Measurements from ENCODE around the gene TMEM156. TPM values are rescaled to one million over a fixed set of nuclear protein-coding genes. Genes with fewer than 3 reads are reported as not detected.

Gene TMEM156
- polyA plus RNA-seq, 1 donor (not counting 4 experiments of a cell fraction or from before 2014, with no cell fraction given) = 0.68 TPM

- H3K9me3 ChIP-seq (ENCODE audit: control insufficient read depth, low read depth, low read length) = no peaks in the 10 kb centered on the region
- no peaks in the 10 kb centered on the region for H3K27me3 ChIP-seq (ENCODE audit: control insufficient read depth, extremely low read depth, insufficient read depth, low read length)
- DNase-seq (ENCODE audit: low read depth, low spot score) (no peak), FAIRE-seq (no peak)
- H2AFZ ChIP-seq (ENCODE audit: control insufficient read depth, low read length) = peak overlapping the region; percentile 38
- H4K20me1 ChIP-seq (ENCODE audit: control insufficient read depth, extremely low read depth, insufficient read depth, low read length) = no peaks in the 10 kb centered on the region
- no peaks in the 10 kb centered on the region for H3K36me3 ChIP-seq (ENCODE audit: control insufficient read depth in 2 of 2, extremely low read depth in 1 of 2, insufficient read depth in 2 of 2, low read length in 2 of 2)
- H3K4me2 ChIP-seq (ENCODE audit: control insufficient read depth, extremely low read depth, insufficient read depth, low read depth, low read length) = peak overlapping the region; percentile 67
- dilution Hi-C loops (cut with MboI; ENCODE audit: extremely low pct_ligation_motif_present, low sequenced_read_pairs) = no loop called here
- peaks cover 32% of the 10 kb centered on the region for H3K4me1 ChIP-seq (ENCODE audit: control insufficient read depth, extremely low read depth, insufficient read depth, low read length)
- TF ChIP-seq CTCF (optimal IDR thresholded peaks at IDR 0.05 in 1 of 3, IDR thresholded peaks at IDR 0.05 in 1 of 3, conservative IDR thresholded peaks at IDR 0.05 in 1 of 3; ENCODE audit: extremely low read depth in 1 of 3, insufficient read depth in 2 of 3, low read length in 3 of 3) = no peak
- H3K9ac ChIP-seq (ENCODE audit: control insufficient read depth, extremely low read depth, insufficient read depth, low read length) = peak overlapping the region; percentile 66
- peak overlapping the region; percentile 77 for H3K27ac ChIP-seq (ENCODE audit: control insufficient read depth, insufficient read depth, low read length)
- no peaks in the 10 kb centered on the region for H3K9me1 ChIP-seq (ENCODE audit: control insufficient read depth, extremely low read depth, insufficient read depth, low read length)
- no peaks in the 10 kb centered on the region for H3K79me2 ChIP-seq (ENCODE audit: control insufficient read depth, insufficient read depth, low read length)
- H3K4me3 ChIP-seq (ENCODE audit: control insufficient read depth in 2 of 3, extremely low read depth in 1 of 3, insufficient read depth in 2 of 3, low read depth in 1 of 3, low read length in 3 of 3) = no peak overlapping the region
Measured at GRCh38 chr4:39037941-39038340, 5.7 kb upstream of the TMEM156 start.

GRCh38 chr4:39037491-39037825 is 5.2 kb upstream of the TMEM156 start:
- Histone ChIP-seq H3K27me3 (ENCODE audit: control insufficient read depth, extremely low read depth, insufficient read depth, low read length) (no peaks in the 10 kb centered on the region), H3K27ac (ENCODE audit: control insufficient read depth, insufficient read depth, low read length) (peak overlapping the region; percentile 77), H4K20me1 (ENCODE audit: control insufficient read depth, extremely low read depth, insufficient read depth, low read length) (no peaks in the 10 kb centered on the region), H3K9ac (ENCODE audit: control insufficient read depth, extremely low read depth, insufficient read depth, low read length) (peak overlapping the region; percentile 66), H3K79me2 (ENCODE audit: control insufficient read depth, insufficient read depth, low read length) (no peaks in the 10 kb centered on the region), H3K4me3 (ENCODE audit: control insufficient read depth in 2 of 3, extremely low read depth in 1 of 3, insufficient read depth in 2 of 3, low read depth in 1 of 3, low read length in 3 of 3) (no peak overlapping the region), H2AFZ (ENCODE audit: control insufficient read depth, low read length) (peak overlapping the region; percentile 11), H3K9me1 (ENCODE audit: control insufficient read depth, extremely low read depth, insufficient read depth, low read length) (no peaks in the 10 kb centered on the region), H3K4me1 (ENCODE audit: control insufficient read depth, extremely low read depth, insufficient read depth, low read length) (peaks cover 37% of the 10 kb centered on the region), H3K4me2 (ENCODE audit: control insufficient read depth, extremely low read depth, insufficient read depth, low read depth, low read length) (peak overlapping the region; percentile 67), H3K36me3 (ENCODE audit: control insufficient read depth in 2 of 2, extremely low read depth in 1 of 2, insufficient read depth in 2 of 2, low read length in 2 of 2) (no peaks in the 10 kb centered on the region), H3K9me3 (ENCODE audit: control insufficient read depth, low read depth, low read length) (no peaks in the 10 kb centered on the region)
- DNase-seq (ENCODE audit: low read depth, low spot score) (no peak), FAIRE-seq (peak; percentile 95)
- TF ChIP-seq CTCF (optimal IDR thresholded peaks at IDR 0.05 in 1 of 3, IDR thresholded peaks at IDR 0.05 in 1 of 3, conservative IDR thresholded peaks at IDR 0.05 in 1 of 3; ENCODE audit: extremely low read depth in 1 of 3, insufficient read depth in 2 of 3, low read length in 3 of 3) = no peak
- dilution Hi-C loops (cut with MboI; ENCODE audit: extremely low pct_ligation_motif_present, low sequenced_read_pairs) = no loop called here

All from keratinocyte (primary cell).